ENCODE measurements around the gene PXMP2. TPM values are rescaled to one million over a fixed set of nuclear protein-coding genes. Genes with fewer than 3 reads are reported as not detected.

PXMP2 gene
- total RNA-seq, 1 donor from 2014 or later, result 18.6 TPM

GRCh38 chr12:132672116-132672515, 15.3 kb upstream of the PXMP2 start:
- H3K9me3 Mint-ChIP-seq, result no peaks in the 10 kb centered on the region
- Histone ChIP-seq H3K4me1 (no peaks in the 10 kb centered on the region), H2AFZ (replicated peaks) (no peak overlapping the region), H3K4me3 (no peak overlapping the region), H3K27me3 (no peaks in the 10 kb centered on the region), H3K79me2 (ENCODE audit: low read depth) (no peaks in the 10 kb centered on the region), H3K36me3 (no peaks in the 10 kb centered on the region), H3K4me2 (no peak overlapping the region), H3K9me3 (ENCODE audit: low read depth) (no peaks in the 10 kb centered on the region), H4K20me1 (ENCODE audit: low read depth) (peaks cover 2% of the 10 kb centered on the region), H3K9ac (no peak overlapping the region), H3F3A (ENCODE audit: low read depth) (no peaks in the 10 kb centered on the region), H3K27ac (no peak overlapping the region)
- no peak for DNase-seq (ENCODE audit: low spot score)
- TF ChIP-seq CTCF (IDR thresholded peaks at IDR 0.05), result no peak
- TF ChIP-seq EZH2 (IDR thresholded peaks at IDR 0.05), result no peak
- TF ChIP-seq EZH2phosphoT487 (IDR thresholded peaks at IDR 0.05), result no peak
- H3K4me3 Mint-ChIP-seq, result no peak overlapping the region
- no peak overlapping the region for H3K27ac Mint-ChIP-seq
- peaks cover 51% of the 10 kb centered on the region for H3K36me3 Mint-ChIP-seq
- H3K27me3 Mint-ChIP-seq (ENCODE audit: insufficient read depth, low read depth), result no peaks in the 10 kb centered on the region
- no peaks in the 10 kb centered on the region for H3K4me1 Mint-ChIP-seq

- H3K27ac Mint-ChIP-seq, result no peak overlapping the region
- peaks cover 53% of the 10 kb centered on the region for H3K36me3 Mint-ChIP-seq
- H3K79me2 ChIP-seq (ENCODE audit: low read depth), result no peaks in the 10 kb centered on the region
- no peak overlapping the region for H3K4me3 ChIP-seq
- no peak overlapping the region for H3K27ac ChIP-seq
- no peaks in the 10 kb centered on the region for H3K9me3 Mint-ChIP-seq
- no peak overlapping the region for H3K4me2 ChIP-seq
- no peak for TF ChIP-seq EZH2phosphoT487 (IDR thresholded peaks at IDR 0.05)
- TF ChIP-seq EZH2 (IDR thresholded peaks at IDR 0.05), result no peak
- no peak for TF ChIP-seq CTCF (IDR thresholded peaks at IDR 0.05)
- H3K36me3 ChIP-seq, result no peaks in the 10 kb centered on the region
- no peak overlapping the region for H3K4me3 Mint-ChIP-seq
- DNase-seq (ENCODE audit: low spot score), result no peak
- H3K4me1 ChIP-seq, result no peaks in the 10 kb centered on the region
- no peak overlapping the region for H2AFZ ChIP-seq (replicated peaks)
- peaks cover 2% of the 10 kb centered on the region for H4K20me1 ChIP-seq (ENCODE audit: low read depth)
- H3K27me3 ChIP-seq, result no peaks in the 10 kb centered on the region
- H3F3A ChIP-seq (ENCODE audit: low read depth), result no peaks in the 10 kb centered on the region
- no peaks in the 10 kb centered on the region for H3K9me3 ChIP-seq (ENCODE audit: low read depth)
- H3K27me3 Mint-ChIP-seq (ENCODE audit: insufficient read depth, low read depth), result no peaks in the 10 kb centered on the region
- H3K9ac ChIP-seq, result no peak overlapping the region
- H3K4me1 Mint-ChIP-seq, result no peaks in the 10 kb centered on the region
Measured at GRCh38 chr12:132672678-132673077, 14.7 kb upstream of the PXMP2 start.

GRCh38 chr12:132673288-132674179, 13.9 kb upstream of the PXMP2 start:
- H3K4me3 ChIP-seq, result no peak overlapping the region
- Mint-ChIP-seq H3K4me1 (no peaks in the 10 kb centered on the region), H3K27me3 (ENCODE audit: insufficient read depth, low read depth) (no peaks in the 10 kb centered on the region), H3K36me3 (peaks cover 55% of the 10 kb centered on the region), H3K27ac (no peak overlapping the region), H3K9me3 (no peaks in the 10 kb centered on the region), H3K4me3 (no peak overlapping the region)
- H3F3A ChIP-seq (ENCODE audit: low read depth), result no peaks in the 10 kb centered on the region
- no peaks in the 10 kb centered on the region for H3K36me3 ChIP-seq
- no peaks in the 10 kb centered on the region for H3K9me3 ChIP-seq (ENCODE audit: low read depth)
- H3K79me2 ChIP-seq (ENCODE audit: low read depth), result peaks cover 2% of the 10 kb centered on the region
- no peak for TF ChIP-seq EZH2 (IDR thresholded peaks at IDR 0.05)
- H3K4me1 ChIP-seq, result no peaks in the 10 kb centered on the region
- no peaks in the 10 kb centered on the region for H3K27me3 ChIP-seq
- H3K4me2 ChIP-seq, result no peak overlapping the region
- no peak for DNase-seq (ENCODE audit: low spot score)
- H3K27ac ChIP-seq, result no peak overlapping the region
- H4K20me1 ChIP-seq (ENCODE audit: low read depth), result peaks cover 4% of the 10 kb centered on the region
- no peak overlapping the region for H3K9ac ChIP-seq
- no peak overlapping the region for H2AFZ ChIP-seq (replicated peaks)

- Histone ChIP-seq H3K27ac (no peak overlapping the region), H3K4me2 (no peak overlapping the region), H3F3A (ENCODE audit: low read depth) (no peaks in the 10 kb centered on the region), H4K20me1 (ENCODE audit: low read depth) (peaks cover 6% of the 10 kb centered on the region), H3K9ac (no peak overlapping the region), H3K4me3 (no peak overlapping the region), H3K4me1 (no peaks in the 10 kb centered on the region), H3K36me3 (no peaks in the 10 kb centered on the region), H3K9me3 (ENCODE audit: low read depth) (no peaks in the 10 kb centered on the region), H3K27me3 (no peaks in the 10 kb centered on the region), H2AFZ (replicated peaks) (no peak overlapping the region), H3K79me2 (ENCODE audit: low read depth) (peaks cover 10% of the 10 kb centered on the region)
- no peak for TF ChIP-seq EZH2 (IDR thresholded peaks at IDR 0.05)
- no peak for TF ChIP-seq CTCF (IDR thresholded peaks at IDR 0.05)
- H3K4me3 Mint-ChIP-seq, result no peak overlapping the region
- H3K36me3 Mint-ChIP-seq, result peaks cover 57% of the 10 kb centered on the region
- H3K27ac Mint-ChIP-seq, result no peak overlapping the region
- DNase-seq (ENCODE audit: low spot score), result no peak
- H3K9me3 Mint-ChIP-seq, result no peaks in the 10 kb centered on the region
- H3K4me1 Mint-ChIP-seq, result no peaks in the 10 kb centered on the region
- no peaks in the 10 kb centered on the region for H3K27me3 Mint-ChIP-seq (ENCODE audit: insufficient read depth, low read depth)
Measured at GRCh38 chr12:132674561-132674960, 12.8 kb upstream of the PXMP2 start.

Data from neural progenitor cell (in vitro differentiated cells).